Common myeloid progenitor, CD34-positive (primary cell): Measurements from ENCODE around the gene SYT12.

Experiments used
- CTCF ChIA-PET: fragments of 350-600 bp; sonication (Branson Sonifier 250); formaldehyde crosslinking; loops from one replicate; lab custom pipeline; 2021; ENCODE audit warnings: antibody characterized with exemption; lab: Charles Lee
- POLR2A ChIA-PET: fragments of 350-600 bp; sonication (Branson Sonifier 250); formaldehyde crosslinking; loops from one replicate; lab custom pipeline; 2021; ENCODE audit warnings: antibody characterized with exemption; lab: Charles Lee
- DNase-seq, 3 donors: peaks; one replicate each; pipeline versions ENCODE4 v3.0.0 to v3.0.0-alpha.2; 2013
- H3K27ac ChIP-seq, 2 experiments: 1 replicate in 1 of 2; 2 replicates in 1 of 2; pipeline ENCODE4 v1.7.0; 2013; ENCODE audit warnings: inconsistent platforms in 2 of 2, low read length in 2 of 2, mild to moderate bottlenecking in 2 of 2, low read depth in 1 of 2, moderate library complexity in 1 of 2; ENCODE audit not compliant: severe bottlenecking in 2 of 2, insufficient read depth in 1 of 2, poor library complexity in 1 of 2
- H3K27me3 ChIP-seq, 5 experiments: replicated peaks in 2 of 5; 1 replicate in 3 of 5; 2 replicates in 2 of 5; pipeline versions ENCODE4 v1.6.1 to v1.7.0; 2013; ENCODE audit warnings: low read length in 4 of 5, mild to moderate bottlenecking in 2 of 5, moderate library complexity in 2 of 5, inconsistent platforms in 1 of 5; ENCODE audit not compliant: insufficient read depth in 5 of 5, control insufficient read depth in 4 of 5
- H3K36me3 ChIP-seq, 4 experiments: 1 replicate in 2 of 4; 2 replicates in 2 of 4; pipeline versions ENCODE4 v1.6.1 to v1.7.0; 2013; ENCODE audit warnings: low read length in 3 of 4, control low read depth in 1 of 4, mild to moderate bottlenecking in 1 of 4; ENCODE audit not compliant: control insufficient read depth in 4 of 4, insufficient read depth in 4 of 4
- H3K4me1 ChIP-seq, 4 experiments: 1 replicate in 3 of 4; 2 replicates in 1 of 4; pipeline versions ENCODE4 v1.6.1 to v1.7.1; 2013; ENCODE audit warnings: low read length in 3 of 4, mild to moderate bottlenecking in 3 of 4, control low read depth in 1 of 4, inconsistent platforms in 1 of 4, moderate library complexity in 1 of 4; ENCODE audit not compliant: control insufficient read depth in 4 of 4, insufficient read depth in 4 of 4; ENCODE audit errors: control extremely low read depth in 1 of 4
- H3K4me3 ChIP-seq, 7 experiments: 1 replicate in 4 of 7; 2 replicates in 3 of 7; pipeline versions ENCODE4 v1.5.1 to v1.7.0; 2013; ENCODE audit warnings: mild to moderate bottlenecking in 7 of 7, low read length in 6 of 7, moderate library complexity in 6 of 7, inconsistent platforms in 2 of 7, low read depth in 2 of 7, control low read depth in 1 of 7; ENCODE audit not compliant: insufficient read depth in 4 of 7, control insufficient read depth in 1 of 7; ENCODE audit errors: extremely low read depth in 1 of 7
- H3K9me3 ChIP-seq, 5 experiments: 1 replicate in 4 of 5; 2 replicates in 1 of 5; pipeline versions ENCODE4 v1.6.1 to v1.7.1; 2013; ENCODE audit warnings: low read length in 4 of 5, mild to moderate bottlenecking in 2 of 5, inconsistent platforms in 1 of 5, low read depth in 1 of 5, moderate library complexity in 1 of 5; ENCODE audit not compliant: control insufficient read depth in 4 of 5, insufficient read depth in 2 of 5; ENCODE audit errors: control extremely low read depth in 1 of 5
- WGBS: methylation state at CpG from one replicate; pipeline ENCODE4 v1.1.5; 2013; ENCODE audit not compliant: insufficient coverage; 5-methylcytosine and 5-hydroxymethylcytosine counted together

SYT12 gene

DNA sequence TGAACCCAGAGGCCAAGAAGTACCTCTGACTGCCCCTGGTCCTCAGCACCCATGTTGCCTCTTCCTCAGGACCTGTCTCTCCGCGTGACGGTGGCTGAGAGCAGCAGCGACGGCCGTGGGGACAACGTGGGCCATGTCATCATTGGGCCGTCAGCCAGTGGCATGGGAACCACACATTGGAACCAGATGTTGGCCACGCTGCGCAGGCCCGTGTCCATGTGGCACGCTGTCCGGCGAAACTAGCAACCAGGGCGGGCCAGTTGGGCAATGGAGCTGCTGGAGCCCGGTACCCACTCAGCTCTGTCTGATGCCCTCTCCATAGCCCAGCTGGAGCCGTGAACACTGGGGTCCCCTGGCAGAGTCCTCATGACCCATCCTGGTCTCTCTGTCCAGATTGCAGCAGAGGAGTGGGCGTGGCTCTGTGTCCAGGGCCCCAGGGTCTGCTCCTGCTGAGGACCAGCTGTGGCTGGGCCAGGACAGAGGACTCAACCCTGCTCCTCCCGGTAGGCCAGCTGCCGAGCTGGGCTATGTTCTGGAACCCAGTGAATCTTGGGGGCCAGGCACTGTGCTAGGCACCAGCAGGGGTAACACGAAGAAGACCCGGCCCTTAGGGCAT, 25.7 kb downstream of the SYT12 start:
- WGBS: 93% methylated on average over 20 of the region's 22 CpGs
- H3K4me3 ChIP-seq: no peak overlapping the region

DNA sequence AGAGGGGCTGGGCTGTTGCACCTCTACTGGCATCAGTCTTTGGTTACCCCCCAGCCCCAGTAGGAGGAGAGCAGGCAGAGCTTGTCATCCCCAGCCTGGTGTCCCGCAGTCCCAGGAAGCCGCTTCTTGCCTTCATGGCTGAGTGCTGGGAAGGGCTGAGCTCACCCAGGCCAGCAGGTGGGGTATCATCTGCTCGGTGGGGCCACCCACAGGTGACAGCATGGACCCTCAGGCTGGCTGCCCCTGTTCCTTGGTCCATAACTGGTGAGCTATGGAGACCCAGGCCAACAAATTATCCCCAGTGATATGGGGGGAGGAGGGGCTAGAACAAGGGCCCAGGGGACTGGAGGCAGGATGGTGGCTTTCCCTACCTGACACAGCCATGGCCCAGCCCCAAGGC, 27.2 kb downstream of the SYT12 start:
- peaks cover 0 to 32% (median 13%) of the 10 kb centered on the region in 5 experiments for H3K27me3 ChIP-seq
- H3K36me3 ChIP-seq: no peaks in the 10 kb centered on the region
- 96% methylated on average over 3 of the region's 3 CpGs for WGBS
- ChIA-PET POLR2A (no interaction called here), CTCF (interaction anchor here (0.8 kb wide), 1 partner anchor 23 kb away, joined by 3 read pairs; no protein-coding TSS in a partner anchor)
- no peak overlapping the region for H3K4me3 ChIP-seq
- no peak overlapping the region for H3K27ac ChIP-seq
- DNase-seq: no peak
- H3K4me1 ChIP-seq: peaks cover 0 to under 1% (median 0%) of the 10 kb centered on the region in 4 experiments
- H3K9me3 ChIP-seq: no peaks in the 10 kb centered on the region

More for the DNA sequence above, 25.7 kb downstream of the SYT12 start:
- Histone ChIP-seq H3K4me1 (no peaks in the 10 kb centered on the region), H3K36me3 (no peaks in the 10 kb centered on the region), H3K27ac (no peak overlapping the region), H3K9me3 (no peaks in the 10 kb centered on the region), H3K27me3 (peaks cover 0 to 32% (median 9%) of the 10 kb centered on the region in 5 experiments)
- POLR2A ChIA-PET: no interaction called here
- no peak for DNase-seq
- CTCF ChIA-PET: no interaction called here

DNA sequence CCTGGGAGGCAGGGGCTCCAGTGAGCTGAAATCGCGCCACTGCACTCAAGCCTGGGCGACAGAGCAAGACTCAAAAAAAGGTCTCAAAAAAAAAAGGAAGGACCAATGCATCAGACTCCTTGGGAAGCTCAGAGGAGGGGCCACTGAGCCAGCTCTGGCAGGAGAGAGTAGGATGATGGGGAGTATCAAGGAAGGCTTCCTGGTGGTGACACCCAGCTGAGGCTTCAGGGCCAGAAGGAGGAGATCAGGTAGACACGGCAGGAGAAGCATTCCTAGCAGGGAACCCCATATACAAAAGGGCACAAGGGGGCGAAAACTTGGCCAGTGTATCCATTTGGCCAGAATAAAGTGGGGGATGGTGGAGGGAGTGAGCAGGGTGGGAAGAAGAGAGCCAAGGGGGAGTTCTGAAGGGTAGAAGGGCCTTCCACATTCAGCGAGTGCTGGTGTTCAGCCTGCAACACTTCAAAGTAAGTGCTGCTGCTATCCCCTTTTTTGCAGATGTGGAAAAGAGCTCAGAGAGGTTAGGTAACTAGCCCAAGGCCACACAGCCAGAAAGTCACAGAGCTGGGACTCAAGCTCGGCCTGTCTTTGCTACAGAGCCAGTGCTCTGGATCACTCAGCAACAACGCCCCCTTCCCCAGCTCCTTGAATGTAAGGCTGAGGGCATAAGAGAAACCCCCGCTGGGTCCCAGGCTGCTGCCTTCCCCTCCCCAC, 28.4 kb downstream of the SYT12 start:
- peaks cover 0 to 37% (median 17%) of the 10 kb centered on the region in 5 experiments for H3K27me3 ChIP-seq
- peaks cover 0 to 11% (median 6%) of the 10 kb centered on the region in 4 experiments for H3K4me1 ChIP-seq
- no peak overlapping the region for H3K4me3 ChIP-seq
- H3K36me3 ChIP-seq: no peaks in the 10 kb centered on the region
- DNase-seq: no peak
- H3K27ac ChIP-seq: no peak overlapping the region
- ChIA-PET POLR2A (no interaction called here), CTCF (interaction anchor here (0.6 to 8.1 kb wide), 6 partner anchors 11 to 75 kb away, joined by 3 to 110 read pairs (median 6); no protein-coding TSS in a partner anchor)
- no peaks in the 10 kb centered on the region for H3K9me3 ChIP-seq
- WGBS: 96% methylated on average over 7 of the region's 9 CpGs

DNA sequence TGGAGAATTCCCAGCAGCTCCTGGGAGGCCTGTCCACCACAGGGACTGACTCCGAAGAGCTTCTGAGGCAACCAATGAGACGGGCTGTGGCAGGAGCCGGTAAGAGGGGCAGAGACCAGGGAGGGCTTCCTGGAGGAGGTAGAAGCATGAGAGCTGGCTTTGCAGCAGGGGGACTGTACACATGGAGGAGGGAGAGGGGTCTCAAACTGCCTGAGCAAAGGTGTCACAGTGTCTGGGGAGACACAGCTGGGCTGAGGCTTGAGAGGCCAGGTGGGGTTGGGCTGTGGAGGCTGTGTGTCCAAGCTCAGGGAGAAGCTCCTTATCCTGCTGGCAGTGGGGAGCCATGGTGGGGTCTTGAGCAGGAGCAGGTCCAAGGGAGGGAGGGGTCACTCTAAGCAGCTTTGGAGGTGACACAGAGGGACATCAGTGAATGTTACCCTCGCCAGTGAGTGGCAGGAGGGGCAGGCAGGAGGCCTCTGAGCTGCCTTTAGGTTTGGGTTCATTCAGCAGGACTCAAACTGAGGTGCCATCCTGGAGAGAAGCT, 29.1 kb downstream of the SYT12 start:
- no peak for DNase-seq
- H3K4me3 ChIP-seq: no peak overlapping the region
- H3K4me1 ChIP-seq: peaks cover 0 to 16% (median 13%) of the 10 kb centered on the region in 4 experiments
- WGBS: 94% methylated on average over 4 of the region's 4 CpGs
- no peak overlapping the region for H3K27ac ChIP-seq
- CTCF ChIA-PET: interaction anchor here (0.6 to 8.1 kb wide), 7 partner anchors 11 to 129 kb away, joined by 3 to 110 read pairs (median 5); no protein-coding TSS in a partner anchor
- POLR2A ChIA-PET: no interaction called here
- H3K36me3 ChIP-seq: no peaks in the 10 kb centered on the region
- H3K9me3 ChIP-seq: no peaks in the 10 kb centered on the region
- H3K27me3 ChIP-seq: peaks cover 0 to 40% (median 15%) of the 10 kb centered on the region in 5 experiments

DNA sequence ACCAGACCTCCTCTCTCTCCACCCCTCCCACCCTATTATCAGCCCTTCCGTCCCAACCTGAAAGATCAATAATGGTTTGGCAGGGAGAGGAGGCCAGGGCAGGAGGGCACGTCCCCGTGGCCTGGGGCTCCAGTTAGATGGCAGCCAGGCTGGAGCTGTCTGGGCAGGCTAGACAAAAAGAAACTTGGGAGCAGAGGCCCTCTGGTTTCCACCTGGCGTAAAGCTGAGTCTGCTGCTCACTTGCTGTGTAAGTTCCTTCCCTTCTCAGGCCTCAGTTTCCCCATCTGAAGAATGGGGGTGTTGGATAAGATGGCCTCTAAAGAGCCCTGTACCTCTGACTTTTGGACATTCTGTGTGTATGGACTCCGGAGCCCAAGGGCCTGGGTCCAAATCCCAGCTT, 30.0 kb downstream of the SYT12 start:
- peaks cover 0 to 48% (median 21%) of the 10 kb centered on the region in 5 experiments for H3K27me3 ChIP-seq
- POLR2A ChIA-PET: no interaction called here
- DNase-seq: no peak
- H3K36me3 ChIP-seq: no peaks in the 10 kb centered on the region
- H3K27ac ChIP-seq: no peak overlapping the region
- CTCF ChIA-PET: interaction anchor here (0.9 to 8.1 kb wide), 5 partner anchors 9 to 130 kb away, joined by 3 to 110 read pairs (median 3); no protein-coding TSS in a partner anchor
- H3K4me1 ChIP-seq: peaks cover 0 to 16% (median 13%) of the 10 kb centered on the region in 4 experiments
- WGBS: 100% methylated on average over 4 of the region's 5 CpGs
- H3K4me3 ChIP-seq: no peak overlapping the region
- no peaks in the 10 kb centered on the region for H3K9me3 ChIP-seq

DNA sequence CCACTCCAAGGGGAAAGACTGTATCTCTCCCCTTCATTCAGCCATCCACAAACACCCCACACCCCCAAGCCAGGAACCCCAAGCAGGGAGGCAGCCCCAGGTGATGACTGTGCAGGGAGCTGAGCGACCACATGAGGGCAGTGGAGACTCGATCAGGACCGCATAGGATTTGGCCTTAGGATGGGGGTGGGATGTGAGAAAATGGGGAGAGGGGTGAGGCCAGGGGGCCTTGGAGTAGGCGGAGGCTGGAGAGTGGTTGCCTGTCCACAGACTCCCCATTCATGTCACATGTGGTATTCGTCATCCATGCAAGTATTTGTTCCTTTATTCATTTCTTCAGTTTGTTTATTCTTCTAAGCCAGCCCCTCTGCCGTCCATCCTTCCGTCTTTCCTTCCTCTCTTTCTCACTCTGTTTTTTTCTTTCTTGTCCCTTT, 31.0 kb downstream of the SYT12 start:
- DNase-seq: peak; percentile 46 to 70 (median 65)
- H3K27ac ChIP-seq: no peak overlapping the region
- peaks cover 0 to 48% (median 21%) of the 10 kb centered on the region in 5 experiments for H3K27me3 ChIP-seq
- H3K9me3 ChIP-seq: no peaks in the 10 kb centered on the region
- H3K4me1 ChIP-seq: peaks cover 0 to 16% (median 13%) of the 10 kb centered on the region in 4 experiments
- POLR2A ChIA-PET: interaction anchor here (1.0 kb wide), 1 partner anchor 10 kb away, joined by 3 read pairs; no protein-coding TSS in a partner anchor
- 58% methylated on average over 4 of the region's 7 CpGs for WGBS
- H3K4me3 ChIP-seq: no peak overlapping the region
- CTCF ChIA-PET: interaction anchor here (0.9 to 8.1 kb wide), 4 partner anchors 10 to 133 kb away, joined by 3 to 110 read pairs (median 4); no protein-coding TSS in a partner anchor
- H3K36me3 ChIP-seq: no peaks in the 10 kb centered on the region
